CD4-positive, alpha-beta T cell treated with Interleukin-1 beta for 1 hour (primary cell): ENCODE measurements around the gene RAET1G.
"Not testable (repeated sequence)": the region's sequence is repeated elsewhere in the genome, so short reads cannot be mapped to it uniquely, and the experiment has no call there.

Experiments
- DNase-seq, 2 donors: peaks; one replicate each; pipeline ENCODE4 v3.0.0-alpha.2; 2020 to 2022

The RAET1G gene

DNA sequence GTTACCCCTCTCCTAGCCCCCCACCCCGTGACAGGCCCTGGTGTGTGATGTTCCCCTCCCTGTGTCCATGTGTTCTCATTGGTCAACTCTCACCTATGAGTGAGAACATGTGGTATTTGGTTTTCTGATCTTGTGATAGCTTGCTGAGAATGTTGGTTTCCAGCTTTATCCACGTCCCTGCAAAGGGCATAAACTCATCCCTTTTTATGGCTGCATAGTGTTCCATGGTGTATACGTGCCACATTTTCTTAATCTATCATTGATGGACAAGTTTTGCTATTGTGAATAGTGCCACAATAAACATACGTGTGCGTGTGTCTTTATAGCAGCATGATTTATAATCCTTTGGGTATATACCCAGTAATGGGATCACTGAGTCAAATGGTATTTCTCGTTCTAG is 31.1 kb downstream of the RAET1G start:
- DNase-seq: not testable (repeated sequence)

GRCh38 chr6:149891259-149891658 is 31.7 kb downstream of the RAET1G start:
- no peak for DNase-seq

GRCh38 chr6:149890629-149891045 is 32.3 kb downstream of the RAET1G start:
- no peak for DNase-seq

DNA sequence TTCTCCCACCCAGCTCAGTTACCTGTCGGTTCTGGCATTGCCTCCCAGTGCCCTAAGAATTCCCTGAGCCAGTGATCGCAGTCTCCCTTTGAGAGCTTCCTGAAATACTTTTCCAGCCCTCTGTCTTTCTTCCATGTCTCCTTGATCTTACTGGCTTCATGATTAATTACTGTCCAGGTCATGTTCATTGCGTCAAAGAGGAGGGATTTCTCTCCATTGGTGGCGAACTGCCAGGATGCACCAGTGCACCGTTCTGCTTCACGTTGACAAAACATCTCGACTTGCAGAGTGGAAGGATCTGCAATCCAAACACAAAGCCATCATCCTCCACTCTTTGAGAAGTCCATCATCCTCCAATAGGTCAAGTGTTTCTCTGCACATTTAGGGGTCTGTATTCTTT is 33.6 kb downstream of the RAET1G start:
- no peak for DNase-seq

DNA sequence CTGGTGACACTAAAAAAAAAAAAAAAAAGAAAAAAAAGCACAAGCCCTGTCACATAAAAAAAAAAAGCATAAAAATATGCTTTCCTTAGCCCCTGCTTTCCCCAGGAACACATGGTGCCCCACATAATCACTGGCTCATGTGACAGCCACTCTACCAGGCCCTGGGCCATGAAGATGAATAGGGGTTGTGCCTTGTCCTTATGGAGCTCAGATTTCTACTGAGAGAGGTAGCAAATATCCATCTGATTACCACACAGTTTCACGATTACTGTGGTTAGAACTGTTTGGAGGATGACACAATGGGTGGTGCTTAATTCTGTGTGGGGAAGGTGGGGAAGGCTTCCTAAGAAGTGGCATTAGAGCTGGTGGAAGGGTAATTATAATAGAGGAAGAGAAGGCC is 34.3 kb downstream of the RAET1G start:
- DNase-seq: no peak

DNA sequence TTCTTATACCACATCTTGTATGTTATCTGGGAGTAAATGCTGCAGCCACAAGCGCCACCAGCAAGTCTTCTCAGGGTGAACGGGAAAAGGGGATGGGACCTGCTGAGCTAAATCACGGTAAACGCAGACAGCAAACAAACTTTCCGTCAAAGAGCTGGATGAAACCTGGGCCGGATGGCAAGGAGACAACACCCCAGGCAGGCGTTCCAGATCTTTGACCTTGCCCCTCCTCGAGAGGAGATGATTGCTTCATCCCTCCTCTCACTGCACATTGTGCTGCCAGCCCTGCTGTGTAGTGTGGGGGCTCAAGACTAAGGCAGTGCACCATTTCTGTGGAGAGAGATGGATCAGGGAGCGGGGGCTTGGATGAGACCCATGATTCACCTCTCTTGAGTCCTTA is 34.8 kb downstream of the RAET1G start:
- DNase-seq: no peak

- DNase-seq: no peak
These were observed 35.6 kb downstream of the RAET1G start for GRCh38 chr6:149887343-149887742.

DNA sequence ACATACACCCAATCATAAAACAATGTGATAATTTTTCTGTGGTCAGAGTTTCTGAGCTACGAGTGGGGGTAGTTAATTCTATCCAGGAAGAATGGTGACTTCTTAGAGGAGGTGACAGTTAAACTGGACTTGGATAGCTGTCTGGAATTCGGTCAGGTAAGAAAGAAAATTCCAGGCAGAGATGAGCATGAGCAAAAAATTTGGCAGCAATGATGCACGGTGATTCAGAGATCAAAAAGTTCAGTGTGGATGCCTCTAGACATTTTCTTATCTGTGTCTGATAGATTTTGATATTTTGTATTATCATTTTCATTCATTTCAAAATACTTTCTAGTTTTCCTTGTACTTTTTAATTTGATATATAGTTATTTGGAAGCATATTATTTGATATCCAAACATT is 37.0 kb downstream of the RAET1G start:
- no peak for DNase-seq

- DNase-seq: no peak
These were observed 38.3 kb downstream of the RAET1G start for GRCh38 chr6:149884617-149885016.

GRCh38 chr6:149884215-149884614 is 38.7 kb downstream of the RAET1G start:
- DNase-seq: no peak

- DNase-seq: no peak
These were observed 41.1 kb downstream of the RAET1G start for GRCh38 chr6:149881860-149882259.

GRCh38 chr6:149881066-149881766 is 41.7 kb downstream of the RAET1G start:
- DNase-seq: no peak

GRCh38 chr6:149877659-149878058 is 45.3 kb downstream of the RAET1G start:
- DNase-seq: no peak

- DNase-seq: no peak
These were observed 46.5 kb downstream of the RAET1G start for GRCh38 chr6:149876241-149876933.

DNA sequence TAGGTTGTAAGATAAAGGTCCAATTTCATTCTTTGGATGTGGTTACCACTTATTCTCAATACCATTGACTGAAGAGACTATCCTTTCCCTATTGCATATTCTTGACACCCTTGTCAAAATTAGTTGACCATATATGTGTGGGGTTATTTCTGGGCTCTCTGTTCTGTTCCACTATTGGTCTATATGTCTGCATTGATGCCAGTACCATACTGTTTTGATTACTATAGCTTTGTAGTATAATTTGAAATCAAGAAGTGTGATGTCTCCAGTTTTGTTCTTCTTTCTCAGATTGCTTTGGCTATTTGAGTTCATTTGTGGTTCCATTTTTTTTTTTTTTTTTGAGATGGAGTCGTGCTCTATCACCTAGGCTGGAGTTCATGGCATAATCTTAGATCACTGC is 50.7 kb downstream of the RAET1G start:
- DNase-seq: no peak

DNA sequence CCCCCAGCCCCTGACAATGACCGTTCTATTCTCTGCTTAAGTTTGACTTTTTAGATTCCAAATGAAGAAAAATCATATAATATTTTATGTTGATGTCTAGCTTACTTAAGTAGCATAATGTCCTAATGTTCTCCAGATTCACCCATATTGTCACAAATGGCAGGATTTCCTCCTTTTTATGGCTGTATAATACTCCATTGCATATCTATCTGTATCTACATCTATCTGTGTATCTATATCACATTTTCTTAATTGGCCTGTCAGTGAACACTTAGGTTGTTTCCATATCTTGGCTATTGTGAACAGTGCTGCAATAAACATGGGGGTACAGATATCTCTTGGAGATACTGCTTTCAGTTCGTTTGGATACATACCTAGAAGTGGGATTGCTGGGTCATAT is 51.7 kb downstream of the RAET1G start:
- DNase-seq: no peak

GRCh38 chr6:149869275-149869892 is 53.5 kb downstream of the RAET1G start:
- DNase-seq: no peak

DNA sequence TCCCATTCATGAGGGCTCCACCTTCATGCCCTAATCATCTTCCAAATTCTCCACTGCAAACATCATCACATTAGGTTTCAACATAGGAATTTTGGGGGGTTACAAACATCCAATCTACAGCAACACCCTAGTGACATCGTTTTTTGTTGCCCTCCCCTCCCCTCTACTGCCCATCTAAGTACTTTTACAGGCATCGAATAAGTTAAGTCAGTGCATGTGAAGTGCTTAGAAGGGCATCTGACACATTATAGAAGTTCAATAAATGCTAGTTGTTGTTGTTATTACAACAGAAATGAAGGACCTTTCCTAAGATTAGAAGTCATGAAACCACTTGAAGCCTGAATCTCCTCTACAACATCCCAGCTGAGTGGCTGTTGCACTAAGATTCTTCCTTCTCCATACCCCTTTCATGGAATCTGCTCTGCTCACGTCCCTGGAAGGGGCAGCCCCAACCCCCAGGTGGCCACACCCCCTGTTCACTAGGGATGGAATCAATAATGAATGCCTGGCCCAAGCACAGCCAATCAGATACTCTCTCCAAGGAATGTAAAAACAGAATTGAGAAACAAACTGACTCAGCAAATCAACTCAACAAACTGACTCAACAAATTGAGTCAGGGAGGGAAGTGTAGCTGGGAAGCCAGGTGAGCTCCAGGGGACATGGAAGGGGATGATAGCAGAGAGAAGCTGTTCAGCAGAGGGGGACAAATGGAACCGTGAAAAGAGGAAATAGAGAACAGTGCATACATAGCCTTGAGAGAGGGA is 54.9 kb downstream of the RAET1G start:
- DNase-seq: no peak
